HG03442 (cell line): ENCODE results near the gene DENND2D.

ENCODE experiments used
- ATAC-seq: cut with Tn5 transposase; IDR thresholded peaks from one replicate; pipeline ENCODE4 v1.9.1; 2021; ENCODE audit warnings: mild to moderate bottlenecking, moderate library complexity; ENCODE audit not compliant: unreplicated experiment

DENND2D gene

DNA sequence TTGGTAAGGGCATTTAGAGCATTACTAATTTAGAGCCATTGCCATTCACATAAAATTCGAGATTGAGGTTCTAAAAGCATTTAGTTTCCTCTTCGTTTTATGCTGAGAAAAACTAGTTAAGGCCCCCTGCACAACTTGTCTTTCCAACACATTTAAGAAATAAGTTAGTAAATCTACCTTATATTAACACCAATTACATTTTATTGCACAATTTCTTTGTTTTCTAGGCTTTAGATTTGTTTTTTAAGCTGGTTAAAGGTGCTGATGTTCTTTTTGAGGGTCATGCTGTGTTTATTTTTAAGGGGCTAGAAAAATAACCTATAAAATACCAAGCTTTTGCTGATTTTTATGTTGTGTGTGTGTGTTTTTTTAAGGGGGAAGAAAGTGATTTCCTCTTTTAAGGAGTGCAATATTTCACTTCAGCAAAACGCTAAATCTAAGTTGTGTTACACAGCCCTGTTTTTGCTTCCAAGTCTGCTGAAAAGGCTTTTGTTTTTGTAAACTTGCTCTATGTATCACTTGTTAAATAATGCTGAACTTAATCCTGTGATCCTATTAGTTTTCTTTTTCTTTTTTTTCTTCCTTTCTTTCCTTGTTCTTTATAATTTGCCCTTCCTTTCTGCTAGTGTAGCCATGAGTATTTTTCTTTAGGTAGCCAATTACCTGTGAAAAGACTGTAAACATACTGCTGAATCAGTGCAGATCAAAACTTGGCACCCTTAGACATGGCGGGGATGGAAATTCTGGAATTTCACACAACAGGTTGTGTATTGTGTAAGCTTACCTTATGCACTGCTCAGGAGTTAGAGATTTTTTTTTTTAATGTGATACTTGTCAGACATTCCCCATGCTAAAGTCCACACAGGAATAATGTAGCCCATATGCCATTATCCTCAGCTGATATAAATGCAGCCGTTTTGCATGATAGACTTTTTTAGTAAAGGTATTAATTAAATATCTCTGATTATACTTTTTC is 58.9 kb downstream of the DENND2D start:
- ATAC-seq = no peak

DNA sequence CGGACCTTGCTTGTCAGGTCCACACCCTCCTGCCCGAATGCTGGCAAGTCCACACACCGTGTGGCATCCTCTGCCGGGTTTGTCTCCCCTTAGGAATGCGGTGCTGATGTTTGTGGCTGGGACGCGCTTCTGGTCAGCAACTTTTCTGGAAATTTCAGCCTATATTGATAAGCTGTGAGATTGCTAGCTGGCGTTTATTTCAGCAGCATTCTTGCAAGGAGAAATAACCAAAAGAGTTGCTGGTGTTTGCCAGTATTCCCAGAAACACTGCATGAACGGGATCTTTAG is 59.8 kb downstream of the DENND2D start:
- ATAC-seq = no peak

DNA sequence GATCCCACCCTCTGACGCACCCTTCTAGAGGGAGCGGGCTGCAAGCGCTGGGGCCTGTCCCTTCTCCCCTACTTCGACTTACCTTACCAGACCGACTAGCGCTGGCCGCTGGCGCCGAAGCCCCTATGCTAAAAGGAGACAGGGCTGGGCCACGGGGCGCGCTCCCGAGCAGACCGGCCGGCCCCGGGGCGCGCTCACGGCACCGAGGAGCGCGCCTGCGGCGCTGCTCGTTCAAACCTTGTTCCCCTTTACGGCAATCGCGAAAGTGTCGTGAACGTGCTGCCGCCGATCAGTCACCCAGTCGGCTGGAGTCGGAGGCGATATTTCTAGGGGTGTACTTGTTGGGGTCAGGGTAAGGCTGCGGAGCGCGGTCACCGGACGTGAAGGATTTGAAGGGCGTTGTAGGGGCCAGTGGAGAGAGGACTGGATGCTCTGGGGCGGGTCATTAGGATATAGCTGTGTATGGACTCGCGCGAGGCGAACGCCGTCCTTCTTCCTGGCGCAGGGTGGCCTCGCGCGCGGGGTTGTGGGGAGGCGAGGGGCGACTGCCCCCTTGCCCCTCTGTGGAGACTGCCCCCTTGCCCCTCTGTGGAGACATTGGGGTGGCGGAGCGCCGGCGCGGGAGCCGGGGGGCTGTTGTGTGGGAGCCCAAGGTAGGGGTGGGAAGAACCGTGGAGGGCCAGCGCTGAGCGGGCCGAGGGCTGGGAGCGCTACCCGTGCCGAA is 60.3 kb downstream of the DENND2D start, which contains the start of the genes CEPT1 and DRAM2:
TSS of gene CEPT1 (plus strand) at position 268 of the 724 bp plus-strand sequence. CDS start 7,492 bp downstream, outside the sequence.
TSS of gene DRAM2 (minus strand) at position 138 of the 724 bp plus-strand sequence. CDS start 8,539 bp downstream, outside the sequence.
- peak; percentile 69 for ATAC-seq

DNA sequence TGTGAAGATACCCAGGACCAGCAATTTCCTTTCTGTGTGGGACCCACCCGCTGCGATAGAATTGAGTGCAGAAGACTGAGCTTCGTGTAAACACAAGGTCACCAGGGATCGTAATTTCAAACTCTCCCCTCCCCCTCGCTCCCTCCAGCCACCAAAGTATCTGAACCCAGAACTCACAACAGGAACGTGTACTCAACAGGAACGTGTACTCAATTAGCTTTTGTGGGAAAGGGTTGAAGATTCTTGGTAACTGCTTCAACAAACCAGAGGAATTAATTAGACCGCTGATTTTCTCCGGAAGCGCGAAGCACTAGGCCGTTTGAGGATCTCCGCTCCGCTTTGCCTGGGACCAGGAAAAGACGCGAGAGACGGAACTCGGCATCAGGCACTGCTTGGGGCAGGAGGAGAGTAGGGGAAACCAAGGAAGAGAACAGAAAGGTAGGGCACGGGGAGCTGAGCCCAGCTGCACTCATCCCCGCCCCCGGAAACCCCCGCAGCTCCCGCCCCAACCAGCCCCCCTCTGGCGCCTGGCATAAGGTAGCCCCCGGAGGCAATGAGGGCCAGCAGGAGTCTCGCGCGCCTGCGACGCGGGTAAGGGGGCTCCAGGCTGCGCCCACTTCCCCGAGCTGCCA is 61.0 kb downstream of the DENND2D start:
- ATAC-seq = peak; percentile 6
